Left colon (tissue), 2 donors: Measurements from ENCODE around the gene CHDH. TPM values are rescaled to one million over a fixed set of nuclear protein-coding genes. Genes with fewer than 3 reads are reported as not detected.

Experiments used
- ATAC-seq: fragments of 200-7000 bp; cut with Tn5 transposase; one replicate; pipeline ENCODE4 v1.9.1; 2020; ENCODE audit warnings: mild to moderate bottlenecking, moderate library complexity
- DNase-seq, 2 donors: peaks; one replicate each; pipeline ENCODE4 v3.0.0-alpha.2; 2020
- intact Hi-C, 2 donors: fragments of 100-400 bp; cut with DNase I in 1 of 2; cut with micrococcal nuclease in 1 of 2; formaldehyde crosslinking; loops; one replicate each; pipeline versions ENCODE4 v1.11.2 to v1.14.0; 2022; cut with DNase I, micrococcal nuclease
- total RNA-seq, 2 donors: library from RNA; stranded (reverse); fragmentation: NEBNext Ultra II Directional; extraction: Animal tissue kit (Norgen Biotek cat#: 25700); gene quantifications; one replicate each; pipeline ENCODE4 v1.2.1, GENCODE V29; 2021
- donor health status: DM: no; HTN: no; CAD: no.
- donor health status: DM: yes; HTN: yes; CAD: no.

Gene CHDH
- total RNA-seq, 2 donors from 2014 or later: 30.6 to 34.1 TPM

- ATAC-seq (no peak), DNase-seq (no peak)
- intact Hi-C loops: no loop called here
Measured at GRCh38 chr3:53815651-53816050, 30.6 kb downstream of the CHDH start.

GRCh38 chr3:53815067-53815466 is 31.2 kb downstream of the CHDH start:
- DNase-seq (no peak), ATAC-seq (no peak)
- intact Hi-C loops: no loop called here

- ATAC-seq (no peak), DNase-seq (peak in 1 of 2 donors; percentile 14)
- intact Hi-C loops: no loop called here
Measured at GRCh38 chr3:53813876-53814275, 32.3 kb downstream of the CHDH start.

DNA sequence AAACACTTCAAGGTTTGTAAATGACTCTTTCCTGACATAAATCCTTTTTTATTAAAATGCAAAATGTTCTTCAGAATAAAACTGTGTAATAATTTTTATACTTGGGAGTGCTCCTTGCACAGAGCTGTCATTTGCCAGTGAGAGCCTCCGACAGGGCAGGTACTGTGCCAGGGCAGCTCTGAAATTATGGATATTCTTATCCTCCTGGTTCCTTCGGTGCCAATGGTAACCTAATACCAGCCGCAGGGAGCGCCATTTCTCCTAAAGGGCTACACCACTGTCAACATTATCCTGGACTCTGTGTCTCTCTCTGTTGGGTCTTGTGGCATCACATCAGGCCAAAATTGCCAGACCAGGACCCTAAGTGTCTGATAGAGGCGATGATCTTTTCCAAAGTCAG is 33.0 kb downstream of the CHDH start:
- ATAC-seq (no peak), DNase-seq (peak in 1 of 2 donors; percentile 16)
- intact Hi-C loops: no loop called here

DNA sequence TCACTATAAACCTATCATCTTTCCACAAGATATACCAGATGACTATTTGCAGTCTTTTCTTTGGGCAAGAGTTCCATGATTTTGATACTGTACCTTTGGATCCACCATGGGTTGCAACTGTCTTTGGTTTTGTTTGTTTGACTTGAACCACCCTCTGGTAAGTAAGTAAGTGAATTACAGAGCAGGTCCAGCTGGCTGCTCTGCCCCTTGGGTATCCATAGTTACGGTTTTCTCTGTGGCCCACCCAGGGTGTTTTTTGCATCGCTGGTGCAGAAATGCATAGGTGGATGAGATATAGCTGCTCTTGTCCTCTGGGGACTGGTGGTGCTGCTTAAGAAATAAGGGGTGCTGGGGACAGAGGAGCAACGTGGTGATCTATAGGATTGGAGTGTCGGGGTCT is 33.8 kb downstream of the CHDH start:
- no peak for ATAC-seq
- DNase-seq: no peak
- intact Hi-C loops: no loop called here

DNA sequence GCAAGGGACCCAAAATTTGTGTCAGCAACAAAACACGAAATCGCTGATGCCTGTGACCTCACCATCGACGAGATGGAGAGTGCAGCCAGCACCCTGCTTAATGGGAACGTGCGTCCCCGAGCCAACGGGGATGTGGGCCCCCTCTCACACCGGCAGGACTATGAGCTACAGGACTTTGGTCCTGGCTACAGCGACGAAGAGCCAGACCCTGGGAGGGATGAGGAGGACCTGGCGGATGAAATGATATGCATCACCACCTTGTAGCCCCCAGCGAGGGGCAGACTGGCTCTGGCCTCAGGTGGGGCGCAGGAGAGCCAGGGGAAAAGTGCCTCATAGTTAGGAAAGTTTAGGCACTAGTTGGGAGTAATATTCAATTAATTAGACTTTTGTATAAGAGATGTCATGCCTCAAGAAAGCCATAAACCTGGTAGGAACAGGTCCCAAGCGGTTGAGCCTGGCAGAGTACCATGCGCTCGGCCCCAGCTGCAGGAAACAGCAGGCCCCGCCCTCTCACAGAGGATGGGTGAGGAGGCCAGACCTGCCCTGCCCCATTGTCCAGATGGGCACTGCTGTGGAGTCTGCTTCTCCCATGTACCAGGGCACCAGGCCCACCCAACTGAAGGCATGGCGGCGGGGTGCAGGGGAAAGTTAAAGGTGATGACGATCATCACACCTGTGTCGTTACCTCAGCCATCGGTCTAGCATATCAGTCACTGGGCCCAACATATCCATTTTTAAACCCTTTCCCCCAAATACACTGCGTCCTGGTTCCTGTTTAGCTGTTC is 34.9 kb downstream of the CHDH start:
- ATAC-seq (no peak), DNase-seq (no peak)
- intact Hi-C loops: no loop called here

DNA sequence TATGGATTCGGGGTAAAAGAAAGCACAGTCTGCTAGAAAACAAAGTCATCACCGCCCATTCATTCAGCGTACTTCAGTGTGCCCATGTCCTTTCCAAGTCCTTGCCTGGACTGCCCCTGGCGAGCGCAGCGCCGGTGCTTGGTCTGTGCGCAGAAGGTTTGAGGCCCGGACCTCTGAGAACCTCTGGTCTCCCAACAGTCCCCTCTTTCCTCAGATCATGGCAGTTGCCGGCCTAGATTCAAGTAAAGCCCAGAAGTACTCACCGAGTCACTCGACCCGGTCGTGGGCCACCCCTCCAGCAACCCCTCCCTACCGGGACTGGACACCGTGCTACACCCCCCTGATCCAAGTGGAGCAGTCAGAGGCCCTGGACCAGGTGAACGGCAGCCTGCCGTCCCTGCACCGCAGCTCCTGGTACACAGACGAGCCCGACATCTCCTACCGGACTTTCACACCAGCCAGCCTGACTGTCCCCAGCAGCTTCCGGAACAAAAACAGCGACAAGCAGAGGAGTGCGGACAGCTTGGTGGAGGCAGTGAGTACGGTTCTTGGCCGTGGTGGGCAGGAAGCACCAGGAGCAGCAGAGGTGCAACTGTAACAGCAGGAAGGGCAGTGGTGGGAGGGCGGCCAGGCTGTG is 36.3 kb downstream of the CHDH start:
- intact Hi-C loops: no loop called here
- ATAC-seq (no peak), DNase-seq (peak in 1 of 2 donors; percentile 22)

- no peak for DNase-seq
- no peak for ATAC-seq
- intact Hi-C loops: no loop called here
Measured at GRCh38 chr3:53809267-53809666, 37.0 kb downstream of the CHDH start.

GRCh38 chr3:53808496-53808895 is 37.7 kb downstream of the CHDH start:
- intact Hi-C loops: no loop called here
- DNase-seq (peak in 1 of 2 donors; percentile 23), ATAC-seq (no peak)

- intact Hi-C loops: no loop called here
- ATAC-seq (peak; percentile 14), DNase-seq (peak in 1 of 2 donors; percentile 21)
Measured at GRCh38 chr3:53807117-53807810, 39.0 kb downstream of the CHDH start.

DNA sequence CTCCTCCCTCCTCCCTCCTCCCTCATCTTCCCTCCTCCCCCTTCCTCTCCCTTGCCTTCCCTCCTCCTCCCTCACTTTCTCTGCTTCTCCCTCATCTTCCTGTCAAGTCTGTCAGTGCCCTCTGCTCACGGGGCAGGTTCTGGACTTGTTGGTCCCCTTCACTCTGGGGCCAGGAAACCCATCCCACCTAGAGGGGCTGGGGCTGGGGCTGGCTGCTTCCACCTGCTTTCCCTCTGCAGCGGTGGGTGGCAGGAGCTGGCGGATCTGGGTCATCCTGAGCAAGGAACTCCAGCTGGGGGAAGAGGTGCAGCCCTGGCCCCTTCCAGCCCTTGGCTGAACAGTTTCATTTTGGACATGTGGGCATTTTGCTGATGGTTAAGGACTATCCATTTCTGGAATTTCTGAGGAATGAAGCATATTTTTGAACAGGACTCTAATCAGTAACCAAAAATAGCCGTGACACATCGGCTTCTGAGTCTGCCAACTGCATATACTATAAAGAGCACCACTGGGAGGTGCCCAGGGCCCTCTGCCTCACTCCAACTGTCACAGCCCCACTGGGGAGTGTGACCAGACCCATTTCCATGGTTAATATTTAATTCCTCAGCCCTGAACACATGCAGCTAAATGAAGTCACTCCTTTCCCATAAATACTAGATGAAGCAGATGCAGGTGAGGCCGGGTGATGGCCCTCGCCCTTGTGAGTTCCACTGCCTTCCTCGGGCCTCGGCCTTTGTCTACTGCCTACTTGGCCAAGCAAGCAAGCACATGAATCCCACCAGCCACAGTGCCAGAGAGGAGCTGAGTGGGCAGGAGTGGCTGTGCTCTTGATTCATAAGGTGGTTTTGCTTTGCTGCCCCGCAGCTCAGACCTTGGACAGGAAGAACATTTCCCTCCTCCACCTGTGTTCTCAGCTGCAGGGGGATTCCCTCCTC is 39.8 kb downstream of the CHDH start:
- ATAC-seq: peak; percentile 94
- intact Hi-C loops: no loop called here

DNA sequence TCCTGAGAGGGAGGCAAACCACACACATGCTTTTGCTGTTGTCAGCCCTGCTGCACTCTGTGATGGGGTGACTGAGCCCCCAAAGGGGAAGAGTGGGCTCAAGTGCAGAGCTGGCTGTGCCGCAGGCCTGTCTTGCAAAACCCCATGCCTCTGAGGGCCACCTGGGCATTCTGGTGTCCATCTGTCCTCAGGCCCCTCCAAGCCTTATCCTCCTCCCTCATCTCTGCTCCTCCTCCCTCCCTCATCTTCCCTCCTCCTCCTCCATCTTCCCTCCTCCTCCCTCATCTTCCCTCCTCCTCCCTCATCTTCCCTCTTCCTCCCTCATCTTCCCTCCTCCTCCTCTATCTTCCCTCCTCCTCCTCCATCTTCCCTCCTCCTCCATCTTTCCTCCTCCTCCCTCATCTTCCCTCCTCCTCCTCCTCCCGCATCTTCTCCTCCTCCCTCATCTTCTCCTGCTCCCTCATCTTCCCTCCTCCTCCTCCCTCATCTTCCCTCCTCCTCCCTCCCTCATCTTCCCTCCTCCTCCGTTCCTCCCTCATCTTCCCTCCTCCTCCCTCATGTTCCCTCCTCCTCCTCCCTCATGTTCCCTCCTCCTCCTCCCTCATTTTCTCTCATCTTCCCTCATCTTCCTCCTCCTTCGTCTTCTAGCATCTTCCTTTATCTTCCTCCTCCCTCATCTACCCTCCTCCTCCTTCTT is 40.6 kb downstream of the CHDH start:
- intact Hi-C loops: no loop called here
- DNase-seq (peak in 1 of 2 donors; percentile 17), ATAC-seq (no peak)

More for the DNA sequence above, 39.8 kb downstream of the CHDH start:
- peak; percentile 53 to 70 for DNase-seq

DNA sequence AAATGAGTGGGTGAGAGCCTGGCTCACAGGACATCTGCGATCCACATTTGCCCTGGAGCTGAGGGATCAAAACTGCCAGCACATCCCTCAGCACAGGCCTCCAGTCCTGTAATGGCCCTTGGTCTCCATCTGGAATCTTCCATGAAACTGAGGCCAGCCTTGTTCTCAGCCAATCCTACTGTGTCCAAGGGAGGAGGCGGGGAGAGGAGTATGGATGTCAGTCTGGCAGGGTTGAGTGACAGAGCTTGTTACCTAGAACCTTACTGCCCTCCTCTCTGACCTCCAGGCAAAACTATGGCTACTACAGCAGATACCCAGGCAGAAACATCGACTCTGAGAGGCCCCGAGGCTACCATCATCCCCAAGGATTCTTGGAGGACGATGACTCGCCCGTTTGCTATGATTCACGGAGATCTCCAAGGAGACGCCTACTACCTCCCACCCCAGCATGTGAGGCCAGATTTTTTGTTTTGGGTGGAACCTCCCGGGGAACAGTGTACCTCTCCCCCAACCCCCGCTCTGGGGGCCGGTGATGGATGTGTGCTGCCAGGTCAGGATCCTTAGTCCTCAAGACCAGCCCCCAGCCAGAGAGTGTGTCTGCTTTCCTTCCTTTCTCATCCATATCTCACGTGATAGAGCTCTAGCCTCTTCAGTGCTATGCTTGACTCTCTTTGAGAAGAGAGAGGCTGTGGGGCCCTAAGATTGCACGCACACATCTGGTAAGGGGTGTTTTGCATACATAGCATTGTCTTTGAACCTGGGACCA is 41.3 kb downstream of the CHDH start:
- DNase-seq: peak in 1 of 2 donors; percentile 20
- ATAC-seq: no peak
- intact Hi-C loops: no loop called here

DNA sequence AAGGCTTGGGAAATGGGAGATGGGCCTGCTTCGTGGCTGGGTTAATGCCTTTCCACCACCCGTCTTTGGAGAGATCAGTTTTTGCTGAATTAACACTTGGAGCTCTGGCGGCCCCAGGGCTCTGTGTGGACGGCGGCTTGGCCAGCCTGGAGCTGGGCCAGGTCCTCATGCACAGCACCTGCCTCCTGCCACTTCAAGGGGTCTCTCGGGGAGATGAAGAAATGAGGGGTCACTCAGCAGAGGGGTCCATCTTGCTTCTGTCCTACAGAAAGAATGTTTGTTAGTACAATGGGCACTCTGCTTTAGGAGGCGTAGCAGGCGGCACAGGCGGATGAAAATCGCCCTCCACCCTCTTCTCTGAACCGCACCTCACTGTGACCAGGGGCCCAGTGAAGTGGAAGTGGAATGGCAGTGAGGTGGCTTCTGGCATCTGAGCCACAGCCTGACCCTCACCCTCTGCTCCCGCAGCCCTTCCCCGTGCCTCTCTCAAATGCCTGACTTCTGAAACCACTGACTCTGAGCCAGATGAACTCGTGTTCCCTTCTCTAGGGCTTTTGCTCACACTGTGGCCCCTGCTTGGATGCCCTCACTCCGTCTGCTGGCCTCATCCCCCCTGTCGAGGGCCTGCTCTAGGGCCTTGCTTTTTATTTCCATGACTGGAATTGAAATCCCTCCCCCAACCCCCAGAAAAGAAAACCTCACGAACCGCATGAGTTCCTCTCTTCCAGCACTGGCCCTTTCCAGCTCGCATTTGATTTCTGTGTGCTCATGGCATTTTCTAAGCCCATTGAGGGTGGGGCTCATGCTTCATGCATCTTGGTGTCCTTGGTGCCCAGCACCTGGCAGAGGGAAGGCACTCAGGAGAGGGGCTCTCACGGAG is 42.2 kb downstream of the CHDH start:
- ATAC-seq: no peak
- intact Hi-C loops: no loop called here
- DNase-seq: peak in 1 of 2 donors; percentile 20

- intact Hi-C loops: no loop called here
- ATAC-seq (no peak), DNase-seq (peak in 1 of 2 donors; percentile 14)
Measured at GRCh38 chr3:53803124-53803815, 42.9 kb downstream of the CHDH start.

DNA sequence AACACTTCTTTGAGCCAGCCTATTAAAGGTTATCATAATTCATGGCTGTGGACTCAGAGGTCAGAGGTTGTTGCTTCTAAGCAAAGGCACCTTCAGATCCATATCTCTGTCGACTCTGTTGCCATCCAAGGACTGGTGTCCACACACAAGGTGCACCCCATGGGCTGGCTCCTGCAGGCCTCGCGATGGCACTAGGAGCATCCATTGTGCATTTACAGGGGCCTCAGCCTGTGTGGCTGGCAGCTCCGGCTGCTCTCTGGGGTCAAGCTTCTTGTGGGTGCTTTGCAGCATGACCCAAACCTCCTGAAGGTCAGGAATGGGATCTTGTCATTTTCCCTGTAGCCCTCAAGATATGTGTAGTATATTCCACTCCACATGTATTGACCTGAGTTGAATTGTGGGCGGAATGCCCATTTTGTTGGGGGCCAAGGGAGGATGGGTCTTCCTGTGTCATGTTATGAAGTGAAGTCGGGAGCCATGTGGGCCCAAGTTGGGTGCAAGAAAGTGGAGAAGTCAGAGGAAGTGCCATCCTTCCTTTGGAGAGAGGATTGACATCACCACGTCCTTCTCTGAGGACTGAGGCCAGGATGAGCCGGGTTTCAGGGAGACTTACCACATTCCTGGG is 43.9 kb downstream of the CHDH start:
- intact Hi-C loops: no loop called here
- ATAC-seq: no peak
- peak in 1 of 2 donors; percentile 13 for DNase-seq
